HL-60 (cell line): ENCODE measurements around the gene BRMS1L.

Source experiments
- GABPA ChIP-seq: IDR thresholded peaks from 2 replicates; pipeline ENCODE4 v1.6.1; 2012; ENCODE audit warnings: low read depth
- TF ChIP-seq, protein P1 (sequence below): IDR thresholded peaks from one replicate; pipeline ENCODE4 v1.5.1; 2011; ENCODE audit warnings: low read length, control low read depth, inconsistent platforms; ENCODE audit not compliant: insufficient read depth

DNA sequence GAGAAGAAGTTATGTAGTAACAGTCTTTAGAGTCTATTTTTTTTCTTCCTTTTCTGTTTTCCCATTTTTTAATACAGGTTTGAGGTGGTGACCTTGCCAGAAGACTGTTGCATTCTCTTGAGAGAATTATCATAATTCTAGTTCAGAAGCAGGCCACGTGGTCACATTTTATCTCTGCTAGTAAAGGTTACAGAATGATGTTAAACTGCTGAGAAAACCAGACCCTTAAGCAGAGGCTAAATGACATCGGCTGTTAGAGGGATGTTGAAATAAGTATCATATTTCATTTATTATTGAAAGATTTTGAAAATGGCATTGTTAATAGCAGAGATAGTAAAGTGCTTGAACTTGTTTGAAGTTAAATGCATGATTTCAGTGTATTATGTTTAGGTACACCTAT, 49.2 kb downstream of the BRMS1L start:
- TF ChIP-seq, protein P1, sequence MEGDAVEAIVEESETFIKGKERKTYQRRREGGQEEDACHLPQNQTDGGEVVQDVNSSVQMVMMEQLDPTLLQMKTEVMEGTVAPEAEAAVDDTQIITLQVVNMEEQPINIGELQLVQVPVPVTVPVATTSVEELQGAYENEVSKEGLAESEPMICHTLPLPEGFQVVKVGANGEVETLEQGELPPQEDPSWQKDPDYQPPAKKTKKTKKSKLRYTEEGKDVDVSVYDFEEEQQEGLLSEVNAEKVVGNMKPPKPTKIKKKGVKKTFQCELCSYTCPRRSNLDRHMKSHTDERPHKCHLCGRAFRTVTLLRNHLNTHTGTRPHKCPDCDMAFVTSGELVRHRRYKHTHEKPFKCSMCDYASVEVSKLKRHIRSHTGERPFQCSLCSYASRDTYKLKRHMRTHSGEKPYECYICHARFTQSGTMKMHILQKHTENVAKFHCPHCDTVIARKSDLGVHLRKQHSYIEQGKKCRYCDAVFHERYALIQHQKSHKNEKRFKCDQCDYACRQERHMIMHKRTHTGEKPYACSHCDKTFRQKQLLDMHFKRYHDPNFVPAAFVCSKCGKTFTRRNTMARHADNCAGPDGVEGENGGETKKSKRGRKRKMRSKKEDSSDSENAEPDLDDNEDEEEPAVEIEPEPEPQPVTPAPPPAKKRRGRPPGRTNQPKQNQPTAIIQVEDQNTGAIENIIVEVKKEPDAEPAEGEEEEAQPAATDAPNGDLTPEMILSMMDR = no peak
- no peak for TF ChIP-seq GABPA
